ENCODE measurements around the gene ARHGEF11.

Gene ARHGEF11

DNA sequence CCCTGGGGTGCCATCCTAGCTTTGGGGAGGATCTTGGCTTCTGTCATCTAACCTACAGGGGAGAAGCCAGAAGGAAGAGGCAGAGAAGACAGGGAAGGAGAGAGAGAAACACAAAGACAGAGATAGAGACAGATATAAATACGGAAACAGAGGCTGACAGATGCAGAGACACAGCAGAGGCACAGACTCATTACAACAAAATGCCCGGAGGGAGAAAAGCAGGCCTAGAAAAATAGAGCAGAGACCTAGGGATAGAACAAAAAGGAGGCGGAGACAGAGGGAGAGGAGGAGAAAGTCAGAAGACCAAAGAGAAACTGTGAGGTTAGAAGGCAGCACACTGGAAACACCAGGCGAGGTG is 150.1 kb downstream of the ARHGEF11 start:
- Histone ChIP-seq H2BK15ac (ENCODE audit: low read depth, poor library complexity, severe bottlenecking) (peak overlapping the region; percentile 60), H4K8ac (ENCODE audit: low read length) (peak overlapping the region; percentile 87), H2AK5ac (ENCODE audit: low read length, severe bottlenecking) (peak overlapping the region; percentile 40)

DNA sequence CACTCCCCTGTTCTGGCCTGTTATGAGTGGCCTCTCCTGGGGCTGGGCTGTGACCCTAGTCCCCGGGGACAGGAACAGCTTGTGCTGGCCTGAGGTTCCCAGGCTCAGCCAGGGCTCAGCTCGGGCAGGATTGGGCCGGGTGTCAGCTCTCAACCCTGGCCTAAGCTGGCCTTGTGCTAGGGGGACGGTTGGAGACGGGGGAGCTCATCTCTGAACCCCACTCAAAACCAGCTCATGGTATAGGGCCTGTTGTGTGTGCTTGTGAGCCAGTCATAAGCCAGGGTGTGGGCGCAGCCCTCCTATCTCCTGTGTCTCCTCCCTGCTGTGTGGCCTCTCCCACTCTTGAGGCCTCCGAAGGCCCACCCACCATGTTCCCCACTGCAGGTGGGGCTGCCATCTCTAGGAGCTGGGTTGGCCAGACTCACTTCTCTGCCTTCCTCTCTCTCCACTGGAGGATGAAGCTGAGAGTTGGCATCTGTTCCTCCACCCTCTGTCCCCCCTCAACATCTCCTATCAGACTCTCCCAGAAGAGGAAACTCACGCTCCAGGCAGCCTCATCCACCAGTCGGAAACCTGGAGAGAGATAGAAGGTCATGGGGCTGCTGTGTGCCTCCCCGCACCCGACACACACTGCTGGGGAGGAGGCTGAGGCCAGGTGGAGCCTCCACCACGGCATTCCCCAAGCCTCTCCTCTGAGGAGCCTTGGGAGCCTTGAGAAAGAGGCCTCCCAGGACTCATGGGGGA is 150.7 kb downstream of the ARHGEF11 start:
- peaks cover 54% of the 10 kb centered on the region for H3K4me1 ChIP-seq (ENCODE audit: control insufficient read depth, insufficient read depth, low read depth, low read length)
- peak overlapping the region in 1 of 2 experiments; percentile 9 for H3K14ac ChIP-seq (ENCODE audit: low read length in 2 of 2)
- H4K91ac ChIP-seq (ENCODE audit: low read length), result peak overlapping the region; percentile 81
- H3K4ac ChIP-seq (ENCODE audit: low read depth in 1 of 2, low read length in 2 of 2), result peak overlapping the region; percentile 29 to 71
- peak overlapping the region; percentile 40 for H2AK5ac ChIP-seq (ENCODE audit: low read length, severe bottlenecking)
- H3K27ac ChIP-seq (ENCODE audit: low read length, poor library complexity, severe bottlenecking), result peak overlapping the region; percentile 95
- H3K4me3 ChIP-seq (ENCODE audit: insufficient read depth in 1 of 2, low read depth in 1 of 2, low read length in 2 of 2), result peak overlapping the region in 1 of 2 experiments; percentile 71
- peak overlapping the region; percentile 86 for H3K4me2 ChIP-seq (ENCODE audit: low read length, poor library complexity, severe bottlenecking)
- peak overlapping the region in 1 of 2 experiments; percentile 15 for H3K23ac ChIP-seq (ENCODE audit: low read length in 2 of 2)
- no peaks in the 10 kb centered on the region for H3K36me3 ChIP-seq (ENCODE audit: control insufficient read depth in 1 of 2, insufficient read depth in 2 of 2, low read depth in 1 of 2, low read length in 2 of 2)
- H2BK120ac ChIP-seq (ENCODE audit: low read depth, low read length), result peak overlapping the region; percentile 37
- no peak overlapping the region for H2BK5ac ChIP-seq (ENCODE audit: low read depth, low read length, poor library complexity, severe bottlenecking)
- no peaks in the 10 kb centered on the region for H3K9me3 ChIP-seq (ENCODE audit: control insufficient read depth, low read length)
- H2AFZ ChIP-seq (ENCODE audit: low read depth, low read length), result no peak overlapping the region
- peak overlapping the region; percentile 78 to 88 for H3K18ac ChIP-seq (ENCODE audit: low read depth in 1 of 2, low read length in 2 of 2)
- H3K27me3 ChIP-seq (ENCODE audit: control insufficient read depth in 1 of 2, insufficient read depth in 1 of 2, low read length in 2 of 2), result no peaks in the 10 kb centered on the region
- H3K79me1 ChIP-seq (replicated peaks; ENCODE audit: low read length, poor library complexity, severe bottlenecking), result peaks cover 3% of the 10 kb centered on the region
- H2BK15ac ChIP-seq (ENCODE audit: low read depth, poor library complexity, severe bottlenecking), result peak overlapping the region; percentile 75
- peak; percentile 48 for DNase-seq
- H4K8ac ChIP-seq (ENCODE audit: low read length), result peak overlapping the region; percentile 87
- H3K9ac ChIP-seq (ENCODE audit: low read length), result peak overlapping the region; percentile 30
- peak overlapping the region; percentile 50 to 60 for H2BK12ac ChIP-seq (ENCODE audit: low read length in 2 of 2)
- WGBS, result 70% methylated on average over 12 of the region's 12 CpGs

More for the DNA sequence above, 150.1 kb downstream of the ARHGEF11 start:
- WGBS, result 62% methylated on average over 4 of the region's 4 CpGs
- Histone ChIP-seq H3K79me1 (replicated peaks; ENCODE audit: low read length, poor library complexity, severe bottlenecking) (peaks cover 7% of the 10 kb centered on the region), H3K18ac (ENCODE audit: low read depth in 1 of 2, low read length in 2 of 2) (peak overlapping the region; percentile 16 to 88), H3K36me3 (ENCODE audit: control insufficient read depth in 1 of 2, insufficient read depth in 2 of 2, low read depth in 1 of 2, low read length in 2 of 2) (no peaks in the 10 kb centered on the region), H3K4me3 (ENCODE audit: insufficient read depth in 1 of 2, low read depth in 1 of 2, low read length in 2 of 2) (peak overlapping the region in 1 of 2 experiments; percentile 71), H3K27ac (ENCODE audit: low read length, poor library complexity, severe bottlenecking) (peak overlapping the region; percentile 95), H2BK12ac (ENCODE audit: low read length in 2 of 2) (peak overlapping the region; percentile 50 to 60), H3K4me2 (ENCODE audit: low read length, poor library complexity, severe bottlenecking) (no peak overlapping the region), H3K14ac (ENCODE audit: low read length in 2 of 2) (no peak overlapping the region), H3K4ac (ENCODE audit: low read depth in 1 of 2, low read length in 2 of 2) (peak overlapping the region in 1 of 2 experiments; percentile 29), H4K91ac (ENCODE audit: low read length) (no peak overlapping the region), H3K9me3 (ENCODE audit: control insufficient read depth, low read length) (no peaks in the 10 kb centered on the region), H3K23ac (ENCODE audit: low read length in 2 of 2) (peak overlapping the region in 1 of 2 experiments; percentile 15), H2BK5ac (ENCODE audit: low read depth, low read length, poor library complexity, severe bottlenecking) (no peak overlapping the region), H3K4me1 (ENCODE audit: control insufficient read depth, insufficient read depth, low read depth, low read length) (peaks cover 54% of the 10 kb centered on the region), H3K9ac (ENCODE audit: low read length) (peak overlapping the region; percentile 30), H3K27me3 (ENCODE audit: control insufficient read depth in 1 of 2, insufficient read depth in 1 of 2, low read length in 2 of 2) (no peaks in the 10 kb centered on the region), H2AFZ (ENCODE audit: low read depth, low read length) (no peak overlapping the region), H2BK120ac (ENCODE audit: low read depth, low read length) (peak overlapping the region; percentile 37)
- DNase-seq, result peak; percentile 69

DNA sequence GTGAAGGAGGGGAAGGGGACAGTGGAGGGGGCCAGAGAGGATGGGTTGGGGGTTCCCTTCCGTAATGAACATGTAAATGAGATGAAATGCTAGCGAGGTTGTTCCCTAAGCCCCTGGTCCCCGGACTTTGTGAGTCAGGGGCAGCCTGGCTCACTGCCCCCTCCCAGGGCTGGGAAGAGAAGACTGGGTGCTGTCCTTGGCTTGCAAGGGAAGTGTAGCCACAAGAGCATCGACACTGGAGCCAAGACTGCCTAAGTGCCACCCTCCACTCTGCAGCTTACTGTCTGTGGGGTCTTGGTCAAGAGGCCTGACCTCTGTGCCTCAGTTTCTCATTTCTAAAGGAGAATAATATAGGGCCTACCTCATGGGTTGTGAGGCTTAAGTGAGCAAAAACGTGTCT is 151.5 kb downstream of the ARHGEF11 start:
- Histone ChIP-seq H3K18ac (ENCODE audit: low read depth in 1 of 2, low read length in 2 of 2) (peak overlapping the region; percentile 55 to 78), H3K4ac (ENCODE audit: low read depth in 1 of 2, low read length in 2 of 2) (peak overlapping the region; percentile 71 to 91), H2AFZ (ENCODE audit: low read depth, low read length) (no peak overlapping the region), H3K23ac (ENCODE audit: low read length in 2 of 2) (no peak overlapping the region), H3K4me3 (ENCODE audit: insufficient read depth in 1 of 2, low read depth in 1 of 2, low read length in 2 of 2) (peak overlapping the region; percentile 61 to 71), H3K27ac (ENCODE audit: low read length, poor library complexity, severe bottlenecking) (peak overlapping the region; percentile 95), H4K91ac (ENCODE audit: low read length) (peak overlapping the region; percentile 92), H2BK5ac (ENCODE audit: low read depth, low read length, poor library complexity, severe bottlenecking) (no peak overlapping the region), H3K36me3 (ENCODE audit: control insufficient read depth in 1 of 2, insufficient read depth in 2 of 2, low read depth in 1 of 2, low read length in 2 of 2) (no peaks in the 10 kb centered on the region), H3K27me3 (ENCODE audit: control insufficient read depth in 1 of 2, insufficient read depth in 1 of 2, low read length in 2 of 2) (no peaks in the 10 kb centered on the region), H3K4me1 (ENCODE audit: control insufficient read depth, insufficient read depth, low read depth, low read length) (peaks cover 53% of the 10 kb centered on the region), H3K79me1 (replicated peaks; ENCODE audit: low read length, poor library complexity, severe bottlenecking) (no peaks in the 10 kb centered on the region), H3K9ac (ENCODE audit: low read length) (peak overlapping the region; percentile 64), H3K14ac (ENCODE audit: low read length in 2 of 2) (peak overlapping the region in 1 of 2 experiments; percentile 85), H2BK12ac (ENCODE audit: low read length in 2 of 2) (peak overlapping the region; percentile 33 to 91), H3K9me3 (ENCODE audit: control insufficient read depth, low read length) (no peaks in the 10 kb centered on the region), H2AK5ac (ENCODE audit: low read length, severe bottlenecking) (peak overlapping the region; percentile 43), H2BK120ac (ENCODE audit: low read depth, low read length) (peak overlapping the region; percentile 91), H2BK15ac (ENCODE audit: low read depth, poor library complexity, severe bottlenecking) (peak overlapping the region; percentile 98), H4K8ac (ENCODE audit: low read length) (peak overlapping the region; percentile 51), H3K4me2 (ENCODE audit: low read length, poor library complexity, severe bottlenecking) (peak overlapping the region; percentile 86)
- WGBS, result 12% methylated on average over 4 of the region's 5 CpGs
- peak; percentile 52 for DNase-seq
